A549 (cell line): ENCODE results near the gene ZBTB20. TPM values are rescaled to one million over a fixed set of nuclear protein-coding genes. Genes with fewer than 3 reads are reported as not detected.

Source experiments
- ATAC-seq, 2 experiments: fragments of 200-7000 bp in 1 of 2; fragments of >200 bp in 1 of 2; cut with Nextera tagmentation in 1 of 2; cut with Tn5 transposase in 1 of 2; 3 replicates each; pipeline versions ENCODE4 v1.8.0 to v1.9.1; 2018 to 2020; ENCODE audit warnings: mild to moderate bottlenecking in 1 of 2, moderate library complexity in 1 of 2
- CTCF ChIA-PET: fragments of 300-600 bp; sonication (Branson Sonifier 250); formaldehyde crosslinking; extraction: SDS; loops from one replicate; lab custom pipeline; 2021; ENCODE audit warnings: antibody characterized with exemption, inconsistent platforms; lab: Yijun Ruan, JAX
- POLR2A ChIA-PET: fragments of 350-600 bp; formaldehyde crosslinking; extraction: SDS; loops from one replicate; lab custom pipeline; 2021; ENCODE audit warnings: antibody characterized with exemption, inconsistent platforms; lab: Yijun Ruan, JAX
- DNase-seq, 2 experiments: peaks; one replicate each; pipeline versions ENCODE4 v3.0.0 to v3.0.0-alpha.2; 2011 to 2016; ENCODE audit warnings: low read depth in 1 of 2, low spot score in 1 of 2
- FAIRE-seq: peaks from 2 replicates; lab custom pipeline; 2011; peaks lifted over from hg19 to GRCh38; lab: Jason Lieb, UNC
- H3K27ac ChIP-seq, 2 experiments: fragments of >200 bp; sonication (Bioruptor Twin); formaldehyde crosslinking; 3 replicates each; pipeline ENCODE4 v1.5.1; 2016 to 2017
- H3K4me1 ChIP-seq: fragments of >200 bp; sonication (Bioruptor Twin); formaldehyde crosslinking; 3 replicates; pipeline ENCODE4 v1.6.1; 2016
- H3K4me2 ChIP-seq: fragments of >200 bp; sonication (Bioruptor Twin); formaldehyde crosslinking; 3 replicates; pipeline ENCODE4 v1.6.1; 2016
- H3K4me3 ChIP-seq: fragments of >200 bp; sonication (Bioruptor Twin); formaldehyde crosslinking; 3 replicates; pipeline ENCODE4 v1.5.1; 2016
- H3K9me3 ChIP-seq: fragments of >200 bp; sonication (Bioruptor Twin); formaldehyde crosslinking; 3 replicates; pipeline ENCODE4 v1.6.1; 2016
- CBX2 ChIP-seq: fragments of 200-600 bp; sonication (generic); IDR thresholded peaks from 2 replicates; pipeline ENCODE4 v1.6.1; 2016; ENCODE audit warnings: low read depth, mild to moderate bottlenecking, borderline replicate concordance
- CBX8 ChIP-seq: fragments of 200-600 bp; sonication (generic); IDR thresholded peaks from 2 replicates; pipeline ENCODE4 v1.6.1; 2016
- CEBPB ChIP-seq, 2 experiments: fragments of >200 bp in 1 of 2; sonication (Bioruptor Twin) in 1 of 2; formaldehyde crosslinking in 1 of 2; IDR thresholded peaks; 2 replicates each; pipeline ENCODE4 v1.6.1; 2012 to 2016
- EHMT2 ChIP-seq: fragments of 200-600 bp; sonication (generic); IDR thresholded peaks from 2 replicates; pipeline ENCODE4 v1.6.1; 2016; ENCODE audit warnings: antibody characterized with exemption, low read depth, mild to moderate bottlenecking, moderate library complexity
- ELK1 ChIP-seq: fragments of 150-350 bp; IDR thresholded peaks from 2 replicates; pipeline ENCODE4 v1.6.1; 2014; ENCODE audit warnings: low read depth, mild to moderate bottlenecking, low read length
- EP300 ChIP-seq, 2 experiments: fragments of >200 bp; sonication (Bioruptor Twin); formaldehyde crosslinking; IDR thresholded peaks; 2 replicates in 1 of 2; 3 replicates in 1 of 2; pipeline ENCODE4 v1.6.1; 2016 to 2017
- FOSB ChIP-seq: fragments of 250-450 bp; sonication (Bioruptor Pico); IDR thresholded peaks from 2 replicates; pipeline ENCODE4 v1.5.0; 2020; ENCODE audit warnings: mild to moderate bottlenecking, moderate library complexity
- FOSL2 ChIP-seq, 2 experiments: fragments of 450-650 bp in 1 of 2; fragments of >200 bp in 1 of 2; sonication (Bioruptor Twin) in 1 of 2; formaldehyde crosslinking; IDR thresholded peaks; 2 replicates each; pipeline versions ENCODE4 v1.5.0 to v1.6.1; 2016 to 2020; ENCODE audit warnings: mild to moderate bottlenecking in 1 of 2, moderate library complexity in 1 of 2
- GATA3 ChIP-seq: IDR thresholded peaks from 2 replicates; pipeline ENCODE4 v1.6.1; 2012; ENCODE audit warnings: borderline replicate concordance
- HES2 ChIP-seq: fragments of >200 bp; sonication (Bioruptor Twin); formaldehyde crosslinking; IDR thresholded peaks from 2 replicates; pipeline ENCODE4 v1.6.1; 2016
- HEYL ChIP-seq: fragments of 250-450 bp; sonication (Bioruptor Pico); IDR thresholded peaks from 2 replicates; pipeline ENCODE4 v1.8.0; 2021; ENCODE audit warnings: mild to moderate bottlenecking, moderate library complexity
- HOXB13 ChIP-seq: fragments of 250-450 bp; sonication (Bioruptor Pico); IDR thresholded peaks from 2 replicates; pipeline ENCODE4 v1.5.0; 2020; ENCODE audit warnings: low read depth, mild to moderate bottlenecking, moderate library complexity
- JUNB ChIP-seq: fragments of >200 bp; sonication (Bioruptor Twin); formaldehyde crosslinking; IDR thresholded peaks from 2 replicates; pipeline ENCODE4 v1.6.1; 2016
- MAX ChIP-seq: IDR thresholded peaks from 2 replicates; pipeline ENCODE4 v1.6.1; 2012
- NR3C1 ChIP-seq: fragments of >200 bp; sonication (Bioruptor Twin); formaldehyde crosslinking; IDR thresholded peaks from 3 replicates; pipeline ENCODE4 v1.6.1; 2017
- PHF8 ChIP-seq: fragments of 200-600 bp; sonication (generic); IDR thresholded peaks from 2 replicates; pipeline ENCODE4 v1.6.1; 2016; ENCODE audit warnings: low read depth, mild to moderate bottlenecking, antibody characterized with exemption, moderate library complexity, borderline replicate concordance
- POLR2A ChIP-seq: IDR thresholded peaks from 2 replicates; pipeline ENCODE4 v1.6.1; 2012; ENCODE audit warnings: mild to moderate bottlenecking, low read length
- RARB ChIP-seq: fragments of 250-450 bp; sonication (Bioruptor Pico); IDR thresholded peaks from 2 replicates; pipeline ENCODE4 v1.8.0; 2021; ENCODE audit warnings: mild to moderate bottlenecking, moderate library complexity
- RCOR1 ChIP-seq: fragments of 150-350 bp; IDR thresholded peaks from 2 replicates; pipeline ENCODE4 v1.6.1; 2014; ENCODE audit warnings: antibody characterized with exemption, low read length, low read depth
- RNF2 ChIP-seq: fragments of 200-600 bp; sonication (generic); IDR thresholded peaks from 2 replicates; pipeline ENCODE4 v1.6.1; 2016; ENCODE audit warnings: low read depth, mild to moderate bottlenecking, antibody characterized with exemption, moderate library complexity, borderline replicate concordance
- SMC3 ChIP-seq: fragments of >200 bp; sonication (Bioruptor Twin); formaldehyde crosslinking; IDR thresholded peaks from 3 replicates; pipeline ENCODE4 v1.6.1; 2018; ENCODE audit warnings: inconsistent platforms
- TFCP2L1 ChIP-seq: fragments of 250-450 bp; sonication (Bioruptor Pico); IDR thresholded peaks from 2 replicates; pipeline ENCODE4 v1.5.0; 2021; ENCODE audit warnings: mild to moderate bottlenecking
- TP53 ChIP-seq: fragments of 250-450 bp; sonication (Bioruptor Pico); IDR thresholded peaks from 2 replicates; pipeline ENCODE4 v1.5.0; 2021; ENCODE audit warnings: mild to moderate bottlenecking, moderate library complexity
- ZSCAN20 ChIP-seq: fragments of 250-450 bp; sonication (Bioruptor Pico); IDR thresholded peaks from 2 replicates; pipeline ENCODE4 v1.8.0; 2022; ENCODE audit warnings: mild to moderate bottlenecking, moderate library complexity
- whole genome bisulfite sequencing: methylation state at CpG from one replicate; pipeline ENCODE4 v1.1.6; 2017; ENCODE audit errors: missing lambda C conversion rate; 5-methylcytosine and 5-hydroxymethylcytosine counted together
- polyA plus RNA-seq, 4 experiments: library from polyadenylated mRNA; depleted of rRNA in 3 of 4; stranded (reverse); fragments of >200 nt; fragmentation: RNase III in 1 of 4; extraction: RNeasy Plus Mini Kit Qiagen cat#74134 plus additional on column Dnase treatment in 1 of 4; gene quantifications; 2 replicates in 3 of 4; 3 replicates in 1 of 4; pipeline ENCODE4 v1.2.3, GENCODE V29; 2011 to 2017

ZBTB20 gene
- polyA plus RNA-seq, 2 of the 4 experiments (the other 2 are of a cell fraction): 0.85 to 5.0 TPM

- no peak for TF ChIP-seq HES2
Observed at GRCh38 chr3:114554731-114555130, 592.4 kb downstream of the ZBTB20 start (continued).

- Histone ChIP-seq H3K27ac (no peak overlapping the region), H3K4me3 (no peak overlapping the region), H3K4me1 (peaks cover 56% of the 10 kb centered on the region), H3K4me2 (no peak overlapping the region), H3K9me3 (no peaks in the 10 kb centered on the region)
- ChIA-PET CTCF (interaction anchor here (1.5 kb wide), 1 partner anchor 13 kb away, joined by 3 read pairs; no protein-coding TSS in a partner anchor), POLR2A (no interaction called here)
- 91% methylated on average over 3 of the region's 3 CpGs for WGBS
- DNase-seq (no peak), FAIRE-seq (no peak), ATAC-seq (no peak)
- TF ChIP-seq FOSB (CRISPR knock-in tag) (no peak), RCOR1 (no peak), PHF8 (no peak)
Observed at GRCh38 chr3:114553949-114554593, 593.0 kb downstream of the ZBTB20 start.

- no peak overlapping the region for H3K4me3 ChIP-seq
- peaks cover 42% of the 10 kb centered on the region for H3K4me1 ChIP-seq
- DNase-seq: no peak
- ChIA-PET CTCF (interaction anchor here (0.6 to 1.5 kb wide), 6 partner anchors 9 to 540 kb away, joined by 3 to 4 read pairs (median 3); no protein-coding TSS in a partner anchor), POLR2A (interaction anchor here (0.8 kb wide), 1 partner anchor 134 kb away, joined by 3 read pairs; no protein-coding TSS in a partner anchor)
- TF ChIP-seq RARB (CRISPR knock-in tag) (no peak), TFCP2L1 (no peak)
- peak overlapping the region; percentile 72 for H3K4me2 ChIP-seq
- H3K9me3 ChIP-seq: no peaks in the 10 kb centered on the region
- H3K27ac ChIP-seq: peak overlapping the region; percentile 27; a peak in 3 of 6 replicates
- FAIRE-seq: no peak
- ATAC-seq: peak in 1 of 2 experiments; percentile 25; a peak in 1 of 6 replicates
- 57% methylated on average over 1 of the region's 1 CpG for WGBS
Observed at GRCh38 chr3:114552527-114552812, 594.6 kb downstream of the ZBTB20 start.

- DNase-seq: peak; percentile 2 to 62
- Histone ChIP-seq H3K27ac (peak overlapping the region; percentile 27; a peak in 2 of 6 replicates), H3K4me2 (peak overlapping the region; percentile 72), H3K4me1 (peaks cover 42% of the 10 kb centered on the region), H3K9me3 (no peaks in the 10 kb centered on the region), H3K4me3 (no peak overlapping the region)
- POLR2A ChIA-PET: interaction anchor here (0.8 kb wide), 1 partner anchor 133 kb away, joined by 3 read pairs; no protein-coding TSS in a partner anchor
- peak; percentile 92 to 94 for ATAC-seq
- FAIRE-seq: peak; percentile 90
- peak; percentile 66 for TF ChIP-seq FOSL2 (IDR thresholded peaks at IDR 0.05)
- TF ChIP-seq FOSL2 (CRISPR knock-in tag; IDR thresholded peaks at IDR 0.05): peak; percentile 85
- no peak for TF ChIP-seq EP300 (IDR thresholded peaks at IDR 0.05)
- peak; percentile 71 for TF ChIP-seq JUNB
- WGBS: 48% methylated on average over 4 of the region's 4 CpGs
- CTCF ChIA-PET: interaction anchor here (0.6 to 1.5 kb wide), 7 partner anchors 9 to 540 kb away, joined by 3 to 4 read pairs (median 3); no protein-coding TSS in a partner anchor
Observed at GRCh38 chr3:114551770-114552526, 595.1 kb downstream of the ZBTB20 start.

- TF ChIP-seq POLR2A (no peak), EHMT2 (no peak), SMC3 (no peak), CEBPB (IDR thresholded peaks at IDR 0.05) (peak in 1 of 2 experiments; percentile 66; a peak in 2 of 4 replicates), CBX8 (no peak), ZSCAN20 (CRISPR knock-in tag) (no peak), ELK1 (no peak), MAX (no peak), FOSL2 (IDR thresholded peaks at IDR 0.05) (no peak), FOSL2 (CRISPR knock-in tag; IDR thresholded peaks at IDR 0.05) (peak; percentile 22; the same call in 1 of the 2 replicates), GATA3 (peak; percentile 28; the same call in 1 of the 2 replicates), TP53 (no peak), NR3C1 (no peak), CBX2 (no peak), HEYL (CRISPR knock-in tag) (no peak), RNF2 (no peak), HOXB13 (CRISPR knock-in tag) (no peak)
- DNase-seq: peak in 1 of 2 experiments; percentile 20
- Histone ChIP-seq H3K27ac (no peak overlapping the region), H3K9me3 (no peaks in the 10 kb centered on the region), H3K4me1 (peaks cover 47% of the 10 kb centered on the region), H3K4me3 (no peak overlapping the region), H3K4me2 (peak overlapping the region; percentile 40; the same call in 2 of the 3 replicates)
- FAIRE-seq: no peak
- POLR2A ChIA-PET: no interaction called here
- peak in 1 of 2 experiments; percentile 48; a peak in 2 of 6 replicates for ATAC-seq
- CTCF ChIA-PET: interaction anchor here (0.7 kb wide), 1 partner anchor 806 kb away, joined by 3 read pairs; no protein-coding TSS in a partner anchor
- WGBS: 87% methylated on average over 4 of the region's 4 CpGs
Observed at GRCh38 chr3:114550165-114550564, 596.9 kb downstream of the ZBTB20 start.
